ENCODE data around the gene DIPK1C. TPM values are rescaled to one million over a fixed set of nuclear protein-coding genes. Genes with fewer than 3 reads are reported as not detected.

The DIPK1C gene
- total RNA-seq, 1 experiment from 2014 or later, result not detected

GRCh38 chr18:74488354-74488753 is 31.2 kb upstream of the DIPK1C start:
- in situ Hi-C loops (cut with HindIII; ENCODE audit: low sequenced_read_pairs), result no loop called here
- no peak for DNase-seq (ENCODE audit: low spot score)

- DNase-seq (ENCODE audit: low spot score), result no peak
- in situ Hi-C loops (cut with HindIII; ENCODE audit: low sequenced_read_pairs), result no loop called here
These were observed 29.2 kb upstream of the DIPK1C start for GRCh38 chr18:74486119-74486849.

GRCh38 chr18:74482697-74483096 is 25.6 kb upstream of the DIPK1C start:
- in situ Hi-C loops (cut with HindIII; ENCODE audit: low sequenced_read_pairs), result no loop called here
- DNase-seq (ENCODE audit: low spot score), result no peak

GRCh38 chr18:74480149-74480651 is 23.1 kb upstream of the DIPK1C start:
- in situ Hi-C loops (cut with HindIII; ENCODE audit: low sequenced_read_pairs), result no loop called here
- no peak for DNase-seq (ENCODE audit: low spot score)

GRCh38 chr18:74479486-74480148 is 22.5 kb upstream of the DIPK1C start:
- in situ Hi-C loops (cut with HindIII; ENCODE audit: low sequenced_read_pairs), result no loop called here
- DNase-seq (ENCODE audit: low spot score), result no peak

- DNase-seq (ENCODE audit: low spot score), result no peak
- in situ Hi-C loops (cut with HindIII; ENCODE audit: low sequenced_read_pairs), result no loop called here
These were observed 21.8 kb upstream of the DIPK1C start for GRCh38 chr18:74478880-74479279.

- in situ Hi-C loops (cut with HindIII; ENCODE audit: low sequenced_read_pairs), result no loop called here
- DNase-seq (ENCODE audit: low spot score), result no peak
These were observed 21.2 kb upstream of the DIPK1C start for GRCh38 chr18:74478316-74478715.

- no peak for DNase-seq (ENCODE audit: low spot score)
- in situ Hi-C loops (cut with HindIII; ENCODE audit: low sequenced_read_pairs), result no loop called here
These were observed 20.7 kb upstream of the DIPK1C start for GRCh38 chr18:74477771-74478170.

- in situ Hi-C loops (cut with HindIII; ENCODE audit: low sequenced_read_pairs), result no loop called here
- DNase-seq (ENCODE audit: low spot score), result no peak
These were observed 19.0 kb upstream of the DIPK1C start for GRCh38 chr18:74476140-74476539.

GRCh38 chr18:74473976-74474640 is 17.0 kb upstream of the DIPK1C start:
- DNase-seq (ENCODE audit: low spot score), result no peak
- in situ Hi-C loops (cut with HindIII; ENCODE audit: low sequenced_read_pairs), result no loop called here

GRCh38 chr18:74472312-74472711 is 15.2 kb upstream of the DIPK1C start:
- in situ Hi-C loops (cut with HindIII; ENCODE audit: low sequenced_read_pairs), result no loop called here
- no peak for DNase-seq (ENCODE audit: low spot score)

- in situ Hi-C loops (cut with HindIII; ENCODE audit: low sequenced_read_pairs), result no loop called here
- DNase-seq (ENCODE audit: low spot score), result no peak
These were observed 11.5 kb upstream of the DIPK1C start for GRCh38 chr18:74468547-74469061.

- in situ Hi-C loops (cut with HindIII; ENCODE audit: low sequenced_read_pairs), result no loop called here
- no peak for DNase-seq (ENCODE audit: low spot score)
These were observed 8.7 kb upstream of the DIPK1C start for GRCh38 chr18:74465775-74466174.

- no peak for DNase-seq (ENCODE audit: low spot score)
- in situ Hi-C loops (cut with HindIII; ENCODE audit: low sequenced_read_pairs), result no loop called here
These were observed 6.9 kb upstream of the DIPK1C start for GRCh38 chr18:74463983-74464382.

- DNase-seq (ENCODE audit: low spot score), result no peak
- in situ Hi-C loops (cut with HindIII; ENCODE audit: low sequenced_read_pairs), result no loop called here
These were observed 6.1 kb upstream of the DIPK1C start for GRCh38 chr18:74463254-74463653.

- in situ Hi-C loops (cut with HindIII; ENCODE audit: low sequenced_read_pairs), result no loop called here
- no peak for DNase-seq (ENCODE audit: low spot score)
These were observed 3.7 kb upstream of the DIPK1C start for GRCh38 chr18:74460825-74461224.

- no peak for DNase-seq (ENCODE audit: low spot score)
- in situ Hi-C loops (cut with HindIII; ENCODE audit: low sequenced_read_pairs), result no loop called here
These were observed 2.8 kb upstream of the DIPK1C start for GRCh38 chr18:74459889-74460288.

GRCh38 chr18:74457725-74458421 is 765 bp upstream of the DIPK1C start:
- in situ Hi-C loops (cut with HindIII; ENCODE audit: low sequenced_read_pairs), result no loop called here
- DNase-seq (ENCODE audit: low spot score), result no peak

- no peak for DNase-seq (ENCODE audit: low spot score)
- in situ Hi-C loops (cut with HindIII; ENCODE audit: low sequenced_read_pairs), result no loop called here
These were observed 612 bp downstream of the DIPK1C start for GRCh38 chr18:74456349-74457042.
